SHP77 treated with DMSO at 0.1 percent for 48 hours (cell line): Measurements from ENCODE around the gene RFC3.
A peak's percentile ranks its signal among the peaks of the same experiment; 100 is the strongest.

Experiments
- DNase-seq: peaks from one replicate; lab custom pipeline; 2025; lab: John Stamatoyannopoulos, UW

RFC3 gene

DNA sequence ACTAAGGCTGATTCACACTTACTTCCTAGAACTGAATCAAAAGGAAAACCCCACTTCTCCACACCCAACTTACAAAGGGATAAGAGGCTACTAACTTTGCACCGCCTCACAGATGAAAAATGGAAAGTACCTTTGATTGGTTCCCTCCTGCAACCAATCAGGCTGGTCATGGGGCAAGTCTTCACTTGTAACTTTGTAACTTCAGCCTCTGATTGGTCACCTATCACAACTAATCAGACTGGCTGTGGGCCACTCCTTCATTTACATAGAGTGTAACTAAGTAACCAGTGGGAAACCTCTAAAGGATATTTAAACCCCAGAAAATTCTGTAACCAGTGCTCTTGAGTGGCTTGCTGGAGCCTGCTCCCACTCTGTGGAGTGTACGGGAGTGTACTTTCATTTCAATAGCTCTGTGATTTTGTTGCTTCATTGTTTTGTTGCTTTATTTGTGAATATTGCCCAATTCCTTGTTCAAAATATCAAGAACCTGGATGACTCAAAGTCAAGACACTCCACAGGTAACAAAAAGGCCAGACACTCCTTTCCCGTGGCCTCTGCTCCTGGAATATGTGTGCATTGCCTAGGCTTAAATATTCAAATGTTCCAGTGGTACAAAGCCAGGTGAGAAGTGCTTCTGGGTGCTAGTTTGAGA lies 50.5 kb downstream of the RFC3 start:
- DNase-seq, result no peak

DNA sequence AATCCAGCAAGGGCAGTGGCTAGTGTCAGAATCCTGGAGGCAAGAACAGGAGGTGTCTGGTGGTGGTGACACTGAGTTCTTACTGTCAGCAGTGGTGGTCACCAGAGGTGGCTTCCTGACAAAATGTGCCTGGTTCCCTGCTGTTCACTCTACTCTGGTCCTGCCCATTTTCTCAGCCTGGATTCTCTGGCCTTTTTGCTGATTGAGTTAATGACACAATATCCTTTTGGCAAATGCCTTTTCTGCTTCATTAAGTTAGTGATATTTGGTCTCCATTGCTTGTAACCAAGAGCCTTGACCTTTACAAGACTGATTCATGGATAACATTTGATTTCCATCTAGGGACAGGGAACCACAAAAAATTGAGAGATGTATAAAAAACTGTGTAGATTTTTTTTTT lies 51.1 kb downstream of the RFC3 start:
- DNase-seq, result no peak

- peak; percentile 94 for DNase-seq
These were observed 52.2 kb downstream of the RFC3 start for GRCh38 chr13:33870046-33870668.

DNA sequence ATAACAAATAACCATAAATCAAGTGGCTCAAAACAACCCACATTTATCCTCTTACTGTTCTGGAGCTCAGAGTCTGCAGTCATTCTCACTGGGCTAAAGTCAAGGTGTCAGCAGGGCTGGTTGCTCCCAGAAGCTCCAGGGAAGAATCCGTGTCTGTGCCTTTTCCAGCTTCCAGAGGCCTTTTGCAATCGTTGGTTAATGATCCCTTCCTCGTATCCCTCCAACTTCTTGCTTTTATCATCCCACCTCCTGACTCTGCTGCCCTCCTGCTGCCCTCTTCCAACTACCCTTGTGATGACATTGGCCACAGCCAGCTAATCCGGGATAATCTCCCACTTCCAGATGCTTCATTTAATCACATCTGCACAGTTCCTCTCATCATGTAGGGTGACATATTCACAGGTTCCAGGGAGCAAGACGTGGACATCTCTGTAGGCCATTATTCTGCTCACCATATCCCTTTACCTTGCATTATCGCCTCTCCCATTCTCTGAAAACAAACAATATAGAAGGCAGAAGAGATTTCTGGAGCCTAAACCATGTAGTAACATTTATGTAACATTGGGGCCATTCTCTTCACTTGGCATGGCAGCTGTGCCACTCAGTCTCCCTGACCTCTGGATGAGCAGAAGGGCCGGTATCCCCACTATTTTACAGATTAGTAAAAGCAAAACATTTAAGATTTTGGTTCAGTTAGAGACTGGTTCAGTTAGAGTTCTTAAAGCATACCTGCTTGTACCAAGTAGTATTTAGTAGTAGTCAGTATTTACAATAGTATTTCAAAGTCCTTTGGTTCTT lies 53.5 kb downstream of the RFC3 start:
- DNase-seq, result no peak

DNA sequence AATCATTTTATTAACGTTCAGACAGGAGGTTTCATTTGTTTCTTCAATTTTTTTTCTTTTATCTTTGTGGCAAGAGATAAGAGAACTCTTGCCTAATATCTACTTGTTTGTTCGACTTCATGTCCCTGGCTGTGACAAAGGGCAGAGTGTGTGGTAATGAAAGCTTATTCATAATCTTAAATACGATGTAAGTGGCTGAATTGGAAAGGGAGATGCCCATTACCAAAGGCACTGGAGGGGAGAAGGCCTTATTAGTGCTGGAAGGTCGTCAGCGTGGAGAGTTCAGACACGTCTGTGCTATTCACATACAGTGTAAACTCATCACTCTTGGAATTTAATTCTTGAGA lies 54.0 kb downstream of the RFC3 start:
- no peak for DNase-seq

DNA sequence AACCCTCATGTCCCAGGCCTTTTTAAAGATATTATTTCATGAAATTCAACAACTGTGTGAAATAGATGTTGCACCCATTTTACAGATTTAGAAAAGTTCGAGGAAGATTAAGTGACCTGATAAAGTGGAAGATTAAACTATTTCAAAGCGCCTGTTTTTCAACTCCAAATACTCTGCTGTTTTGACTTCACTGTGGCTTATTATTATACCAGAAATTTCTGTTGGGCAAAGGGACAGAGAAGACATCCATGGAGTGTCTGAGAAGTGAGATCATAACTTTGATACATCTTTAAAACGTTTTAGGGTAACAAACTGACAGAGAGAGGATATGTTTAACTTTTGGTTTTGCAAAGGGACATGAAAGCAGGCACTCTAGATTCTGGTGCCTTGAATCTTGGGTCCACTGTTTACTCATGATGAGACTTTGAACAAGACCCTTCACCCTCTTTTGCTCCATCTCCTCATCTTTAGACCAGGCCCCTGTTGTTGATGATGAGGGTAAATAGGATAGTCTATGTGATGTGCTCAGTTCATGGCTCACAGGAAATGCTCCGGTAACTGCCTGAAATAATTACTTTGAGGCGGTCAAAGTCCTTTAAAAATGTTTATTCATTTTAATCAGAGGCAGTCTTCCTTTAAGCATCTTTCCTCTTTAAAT lies 55.4 kb downstream of the RFC3 start:
- no peak for DNase-seq

- DNase-seq, result no peak
These were observed 56.9 kb downstream of the RFC3 start for GRCh38 chr13:33874871-33875270.

DNA sequence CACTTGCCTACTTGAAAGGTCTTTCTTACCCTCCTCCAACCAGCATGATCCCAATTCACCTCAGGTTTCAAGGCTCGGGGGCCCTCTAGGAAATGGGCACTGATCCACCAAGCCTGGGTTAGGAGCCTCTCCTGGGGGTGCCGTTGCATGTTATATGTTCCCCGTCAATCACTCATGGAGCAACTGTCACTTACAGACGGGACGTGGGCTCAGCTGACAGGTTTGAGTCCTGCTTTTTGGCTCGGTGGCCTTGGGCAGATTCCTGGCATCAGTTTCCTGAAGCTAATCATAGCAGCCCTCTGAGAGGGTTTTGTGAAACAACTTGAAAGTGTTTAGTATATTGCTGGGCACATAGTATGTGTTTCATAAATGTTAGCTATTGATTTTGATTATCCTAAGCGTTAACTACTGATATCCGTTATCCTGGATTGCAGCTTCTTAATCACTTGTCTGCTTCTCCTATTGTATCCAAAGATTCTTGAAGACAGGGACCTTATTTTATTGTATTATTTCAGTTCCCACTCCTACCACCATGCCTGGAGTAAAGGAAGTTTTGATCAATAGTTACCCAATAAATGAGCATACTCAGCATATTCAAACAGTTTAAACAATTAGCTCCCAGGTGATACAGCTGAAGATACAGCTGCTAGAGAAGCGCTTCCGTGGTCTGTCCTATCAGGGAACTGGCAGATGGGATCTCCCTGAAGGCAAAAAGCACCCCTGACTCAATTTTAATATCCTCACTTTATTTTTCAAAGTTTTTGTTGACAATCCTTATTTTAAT lies 57.9 kb downstream of the RFC3 start:
- DNase-seq, result no peak

- no peak for DNase-seq
These were observed 58.9 kb downstream of the RFC3 start for GRCh38 chr13:33876716-33877394.

DNA sequence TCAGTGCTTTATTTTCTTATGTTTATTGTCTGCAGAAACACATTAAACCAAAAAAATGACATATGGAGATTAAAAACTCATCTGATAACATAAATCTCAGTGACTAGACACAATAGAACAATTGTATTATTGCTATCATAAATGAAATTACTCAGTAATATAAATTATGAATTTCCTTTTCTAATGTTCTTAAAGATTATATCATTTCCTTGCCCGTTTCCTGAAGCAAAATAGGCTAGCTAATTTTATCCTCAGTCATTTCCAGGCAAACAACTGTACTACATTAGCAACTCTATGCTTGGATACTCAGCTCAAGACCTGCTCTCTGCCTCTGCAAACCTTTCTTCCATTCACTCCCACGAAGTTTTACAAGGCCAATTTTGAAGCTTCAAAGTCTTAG lies 61.2 kb downstream of the RFC3 start:
- no peak for DNase-seq

GRCh38 chr13:33882804-33883203 lies 64.9 kb downstream of the RFC3 start:
- DNase-seq, result no peak

- no peak for DNase-seq
These were observed 66.7 kb downstream of the RFC3 start for GRCh38 chr13:33884531-33885220.
